IMR-90 (cell line): ENCODE results near the gene OR5A1. TPM values are rescaled to one million over a fixed set of nuclear protein-coding genes. Genes with fewer than 3 reads are reported as not detected.
A peak's percentile ranks its signal among the peaks of the same experiment; 100 is the strongest.

Experiments used
- ATAC-seq: fragments of 200-7000 bp; cut with Tn5 transposase; 2 replicates; pipeline ENCODE4 v1.9.1; 2020; ENCODE audit warnings: low read depth, mild to moderate bottlenecking, moderate library complexity
- BruUV-seq: library from RNA; stranded (reverse); fragments of 400-500 nt; replicated peaks from 2 replicates; lab custom pipeline; 2021; lab: Mats Ljungman, UMichigan
- CTCF ChIA-PET: fragments of 300-600 bp; formaldehyde crosslinking; extraction: SDS; loops from one replicate; lab custom pipeline; 2021; ENCODE audit warnings: antibody characterized with exemption; lab: Yijun Ruan, JAX
- POLR2A ChIA-PET: fragments of 300-600 bp; sonication (Branson Sonifier 250); formaldehyde crosslinking; loops from one replicate; lab custom pipeline; 2022; ENCODE audit warnings: antibody characterized with exemption; ENCODE audit not compliant: unreplicated experiment; lab: Charles Lee
- DNase-seq: peaks from one replicate; pipeline ENCODE4 v3.0.0; 2013
- H2AFZ ChIP-seq: replicated peaks from 2 replicates; pipeline ENCODE3; 2013; ENCODE audit warnings: low read length, mild to moderate bottlenecking; ENCODE audit not compliant: poor library complexity
- H2AK5ac ChIP-seq: 2 replicates; pipeline ENCODE4 v1.6.1; 2013; ENCODE audit warnings: low read depth, low read length, inconsistent platforms
- H2AK9ac ChIP-seq: replicated peaks from 2 replicates; pipeline ENCODE3; 2013; ENCODE audit warnings: mild to moderate bottlenecking, low read depth, low read length, moderate library complexity; ENCODE audit not compliant: poor library complexity
- H2BK120ac ChIP-seq: 2 replicates; pipeline ENCODE4 v1.6.1; 2013; ENCODE audit warnings: low read depth, low read length, inconsistent platforms
- H2BK15ac ChIP-seq: 3 replicates; pipeline ENCODE4 v1.6.1; 2013; ENCODE audit warnings: low read depth, low read length, inconsistent platforms
- H2BK20ac ChIP-seq: 2 replicates; pipeline ENCODE4 v1.6.1; 2013; ENCODE audit warnings: low read depth, mild to moderate bottlenecking, inconsistent platforms, low read length, moderate library complexity
- H2BK5ac ChIP-seq: 2 replicates; pipeline ENCODE4 v1.6.1; 2013; ENCODE audit warnings: mild to moderate bottlenecking, low read depth, low read length, inconsistent platforms; ENCODE audit not compliant: poor library complexity, severe bottlenecking
- H3K14ac ChIP-seq: replicated peaks from 2 replicates; pipeline ENCODE4 v1.6.1; 2013; ENCODE audit warnings: low read depth, low read length, inconsistent platforms
- H3K18ac ChIP-seq: 2 replicates; pipeline ENCODE4 v1.6.1; 2013; ENCODE audit warnings: low read depth, low read length, control low read depth
- H3K23ac ChIP-seq: 2 replicates; pipeline ENCODE4 v1.6.1; 2013; ENCODE audit warnings: low read depth, low read length, inconsistent platforms
- H3K27ac ChIP-seq: 2 replicates; pipeline ENCODE4 v1.5.1; 2013; ENCODE audit warnings: mild to moderate bottlenecking, control low read depth, low read length; ENCODE audit not compliant: insufficient read depth
- H3K27me3 ChIP-seq: 2 replicates; pipeline ENCODE4 v1.6.1; 2013; ENCODE audit warnings: low read length; ENCODE audit not compliant: control insufficient read depth, insufficient read depth
- H3K36me3 ChIP-seq: 2 replicates; pipeline ENCODE4 v1.6.1; 2013; ENCODE audit warnings: low read length, mixed read lengths; ENCODE audit not compliant: control insufficient read depth, insufficient read depth
- H3K4ac ChIP-seq: 2 replicates; pipeline ENCODE4 v1.6.1; 2013; ENCODE audit warnings: low read depth, low read length, inconsistent platforms
- H3K4me1 ChIP-seq: 2 replicates; pipeline ENCODE4 v1.6.1; 2013; ENCODE audit warnings: low read length, mixed read lengths; ENCODE audit not compliant: control insufficient read depth, insufficient read depth
- H3K4me2 ChIP-seq: 2 replicates; pipeline ENCODE4 v1.6.1; 2013; ENCODE audit warnings: low read depth, mild to moderate bottlenecking, control low read depth, low read length, moderate library complexity
- H3K4me3 ChIP-seq: 2 replicates; pipeline ENCODE4 v1.5.1; 2013; ENCODE audit warnings: low read depth, mild to moderate bottlenecking, control low read depth, low read length, moderate library complexity; ENCODE audit not compliant: insufficient read depth
- H3K56ac ChIP-seq: 2 replicates; pipeline ENCODE4 v1.6.1; 2013; ENCODE audit warnings: low read length, inconsistent platforms; ENCODE audit not compliant: insufficient read depth; ENCODE audit errors: extremely low read depth
- H3K79me1 ChIP-seq, 2 experiments: 2 replicates each; pipeline ENCODE4 v1.6.1; 2013; ENCODE audit warnings: low read length in 2 of 2, inconsistent platforms in 1 of 2, low read depth in 1 of 2
- H3K9ac ChIP-seq: 2 replicates; pipeline ENCODE4 v1.6.1; 2013; ENCODE audit warnings: low read depth, low read length, control low read depth
- H3K9me1 ChIP-seq: 2 replicates; pipeline ENCODE4 v1.6.1; 2013; ENCODE audit warnings: low read length, inconsistent platforms; ENCODE audit not compliant: insufficient read depth
- H3K9me3 ChIP-seq: 2 replicates; pipeline ENCODE4 v1.6.1; 2013; ENCODE audit warnings: low read length; ENCODE audit not compliant: control insufficient read depth, insufficient read depth
- H4K20me1 ChIP-seq: 2 replicates; pipeline ENCODE4 v1.6.1; 2013; ENCODE audit warnings: low read length, inconsistent platforms; ENCODE audit not compliant: insufficient read depth
- H4K5ac ChIP-seq: 2 replicates; pipeline ENCODE4 v1.6.1; 2013; ENCODE audit warnings: mild to moderate bottlenecking, low read depth, low read length, control low read depth
- H4K8ac ChIP-seq, 2 experiments: 2 replicates each; pipeline ENCODE4 v1.6.1; 2013; ENCODE audit warnings: low read depth in 2 of 2, low read length in 2 of 2, control low read depth in 1 of 2, inconsistent platforms in 1 of 2
- H4K91ac ChIP-seq: 2 replicates; pipeline ENCODE4 v1.6.1; 2013; ENCODE audit warnings: low read depth, low read length, inconsistent platforms; ENCODE audit not compliant: insufficient read depth
- CEBPB ChIP-seq: IDR thresholded peaks from 2 replicates; pipeline ENCODE4 v1.6.1; 2012; ENCODE audit warnings: low read depth, low read length, improper control_type of control experiment
- CTCF ChIP-seq: conservative IDR thresholded peaks from 2 replicates; pipeline ENCODE4 v1.5.1; 2012; ENCODE audit warnings: mild to moderate bottlenecking, low read depth, low read length, improper control_type of control experiment
- FOS ChIP-seq: fragments of 150-350 bp; IDR thresholded peaks from 2 replicates; pipeline ENCODE4 v1.6.1; 2016; ENCODE audit warnings: low read depth, low read length
- RAD21 ChIP-seq: IDR thresholded peaks from 2 replicates; pipeline ENCODE4 v1.6.1; 2012; ENCODE audit warnings: low read length, improper control_type of control experiment
- SMC3 ChIP-seq: fragments of 150-350 bp; IDR thresholded peaks from 2 replicates; pipeline ENCODE4 v1.6.1; 2016; ENCODE audit warnings: low read depth, mild to moderate bottlenecking, antibody characterized with exemption, low read length, moderate library complexity
- WGBS, 2 experiments: methylation state at CpG; one replicate each; pipeline versions ENCODE4 v1.1.5 to v1.1.7; 2013; ENCODE audit warnings: missing lambda C conversion rate in 2 of 2; ENCODE audit not compliant: insufficient read length in 1 of 2; ENCODE audit errors: extremely low coverage in 2 of 2; 5-methylcytosine and 5-hydroxymethylcytosine counted together
- dilution Hi-C: fragments of 300-500 bp; cut with HindIII; formaldehyde crosslinking; loops from one replicate; pipeline ENCODE4 v1.14.3; 2018; ENCODE audit warnings: low sequenced_read_pairs; ENCODE audit not compliant: unreplicated experiment
- in situ Hi-C: fragments of 300-500 bp; cut with MboI; formaldehyde crosslinking; loops from 3 replicates; pipeline ENCODE4 v1.14.3; 2019; ENCODE audit warnings: low sequenced_read_pairs, inconsistent platforms, mixed read lengths
- intact Hi-C: fragments of 100-400 bp; cut with micrococcal nuclease; formaldehyde crosslinking; loops from 2 replicates; pipeline ENCODE4 v1.10.0; 2022
- polyA plus RNA-seq, 3 experiments: library from polyadenylated mRNA; depleted of rRNA; stranded (reverse); fragments of >200 nt; gene quantifications; 2 replicates each; pipeline ENCODE4 v1.2.3, GENCODE V29; 2012; ENCODE audit warnings: low replicate concordance in 1 of 3
- total RNA-seq: library from RNA; depleted of rRNA; stranded (reverse); fragments of >200 nt; gene quantifications from 2 replicates; pipeline ENCODE4 v1.2.3, GENCODE V29; 2012

The OR5A1 gene
- total and polyA plus RNA-seq, 2 of the 4 experiments (the other 2 are of a cell fraction), result not detected

GRCh38 chr11:59429924-59430516 is 6.2 kb upstream of the OR5A1 start:
- Histone ChIP-seq H4K5ac (no peak overlapping the region), H3K4me2 (no peak overlapping the region), H4K91ac (no peak overlapping the region), H3K4me1 (no peaks in the 10 kb centered on the region), H3K4ac (no peak overlapping the region), H2AK5ac (no peak overlapping the region), H3K27ac (no peak overlapping the region), H3K56ac (no peak overlapping the region), H2BK5ac (no peak overlapping the region), H2BK15ac (no peak overlapping the region), H2AFZ (no peak overlapping the region), H3K18ac (no peak overlapping the region), H3K36me3 (no peaks in the 10 kb centered on the region), H3K9me1 (no peaks in the 10 kb centered on the region), H3K23ac (no peak overlapping the region), H3K9me3 (no peaks in the 10 kb centered on the region), H3K9ac (no peak overlapping the region), H4K20me1 (no peaks in the 10 kb centered on the region), H3K14ac (no peak overlapping the region), H4K8ac (no peak overlapping the region), H2BK120ac (no peak overlapping the region), H3K4me3 (no peak overlapping the region), H3K79me1 (no peaks in the 10 kb centered on the region), H2AK9ac (no peak overlapping the region), H2BK20ac (no peak overlapping the region), H3K27me3 (no peaks in the 10 kb centered on the region; the same call in 1 of the 2 replicates)
- ChIA-PET POLR2A (no interaction called here), CTCF (interaction anchor here (0.6 to 2.5 kb wide), 3 partner anchors 144 to 259 kb away, joined by 3 to 12 read pairs (median 3); partner anchors contain the start of gene DTX4)
- intact Hi-C loops, result loop anchor here (1.0 to 2.0 kb wide), 4 partner anchors 146 to 259 kb away; no protein-coding TSS in a partner anchor
- BruUV-seq, result no TSS peak
- ATAC-seq (peak; percentile 75), DNase-seq (peak; percentile 45)
- peak; percentile 33 for TF ChIP-seq SMC3
- peak; percentile 65 for TF ChIP-seq RAD21
- peak; percentile 74 for TF ChIP-seq CTCF
- TF ChIP-seq CEBPB, result peak; percentile 0; the same call in 1 of the 2 replicates
- TF ChIP-seq FOS, result no peak
- no CpG with 5 or more reads among the region's 4 CpGs for WGBS, 2 experiments
- dilution Hi-C loops, result no loop called here
- in situ Hi-C loops, result loop anchor here (5.0 kb wide), 1 partner anchor 263 kb away; no protein-coding TSS in a partner anchor
